Endothelial cell of umbilical vein (primary cell): Measurements from ENCODE around the gene RALGPS1. TPM values are rescaled to one million over a fixed set of nuclear protein-coding genes. Genes with fewer than 3 reads are reported as not detected.
A peak's percentile ranks its signal among the peaks of the same experiment; 100 is the strongest.

Source experiments
- BruUV-seq: library from RNA; stranded (reverse); fragments of 400-500 nt; replicated peaks from 2 replicates; lab custom pipeline; 2021; lab: Mats Ljungman, UMichigan
- CTCF ChIA-PET: fragments of 300-600, 350-600 bp; sonication (Branson Sonifier 250); formaldehyde crosslinking; loops from one replicate; lab custom pipeline; 2021; ENCODE audit warnings: antibody characterized with exemption, inconsistent platforms; lab: Charles Lee
- POLR2A ChIA-PET: fragments of 300-600, 350-600 bp; sonication (Branson Sonifier 250); formaldehyde crosslinking; loops from one replicate; lab custom pipeline; 2021; ENCODE audit warnings: antibody characterized with exemption, inconsistent platforms; lab: Charles Lee
- DNase-seq: peaks from one replicate; pipeline ENCODE4 v3.0.0-alpha.2; 2011; ENCODE audit warnings: low read depth, low spot score
- FAIRE-seq: peaks from 2 replicates; lab custom pipeline; 2011; peaks lifted over from hg19 to GRCh38; lab: Jason Lieb, UNC
- H2AFZ ChIP-seq: 2 replicates; pipeline ENCODE4 v1.6.0; 2012; ENCODE audit warnings: low read depth, low read length, control low read depth, inconsistent platforms
- H3K27ac ChIP-seq: 2 replicates; pipeline ENCODE4 v1.5.1; 2011; ENCODE audit warnings: low read depth, mild to moderate bottlenecking, control low read depth, low read length, moderate library complexity; ENCODE audit not compliant: insufficient read depth
- H3K27me3 ChIP-seq, 2 experiments: 2 replicates each; pipeline versions ENCODE4 v1.6.0 to v1.6.1; 2011; ENCODE audit warnings: low read length in 2 of 2, mixed read lengths in 1 of 2; ENCODE audit not compliant: control insufficient read depth in 2 of 2, insufficient read depth in 2 of 2
- H3K36me3 ChIP-seq, 2 experiments: 2 replicates in 1 of 2; 3 replicates in 1 of 2; pipeline ENCODE4 v1.5.1; 2011; ENCODE audit warnings: low read length in 2 of 2, mild to moderate bottlenecking in 1 of 2, moderate library complexity in 1 of 2; ENCODE audit not compliant: control insufficient read depth in 2 of 2, insufficient read depth in 2 of 2; ENCODE audit errors: extremely low read depth in 1 of 2
- H3K4me1 ChIP-seq: 3 replicates; pipeline ENCODE4 v1.5.1; 2011; ENCODE audit warnings: mild to moderate bottlenecking, low read length; ENCODE audit not compliant: control insufficient read depth, insufficient read depth; ENCODE audit errors: extremely low read depth
- H3K4me2 ChIP-seq: 2 replicates; pipeline ENCODE4 v1.6.1; 2011; ENCODE audit warnings: low read length, control low read depth, mixed read lengths; ENCODE audit not compliant: insufficient read depth
- H3K4me3 ChIP-seq, 3 experiments: fragments of 200-600 bp in 1 of 3; sonication (generic), shearing (Covaris generic) in 1 of 3; replicated peaks in 1 of 3; 2 replicates each; pipeline ENCODE4 v1.5.1; 2011 to 2016; ENCODE audit warnings: control low read depth in 3 of 3, low read length in 3 of 3, mild to moderate bottlenecking in 2 of 3, inconsistent platforms in 1 of 3, low read depth in 1 of 3, moderate library complexity in 1 of 3; ENCODE audit not compliant: insufficient read depth in 1 of 3
- H3K79me2 ChIP-seq: 2 replicates; pipeline ENCODE4 v1.6.0; 2012; ENCODE audit warnings: low read length, inconsistent platforms; ENCODE audit not compliant: control insufficient read depth, insufficient read depth
- H3K9ac ChIP-seq: replicated peaks from 2 replicates; pipeline ENCODE3; 2011; ENCODE audit warnings: low read length, control low read depth; ENCODE audit not compliant: insufficient read depth; ENCODE audit errors: extremely low read depth
- H3K9me1 ChIP-seq: replicated peaks from 3 replicates; pipeline ENCODE4 v1.6.0; 2011; ENCODE audit warnings: mild to moderate bottlenecking, low read length; ENCODE audit not compliant: control insufficient read depth, insufficient read depth; ENCODE audit errors: extremely low read depth
- H3K9me3 ChIP-seq: replicated peaks from 2 replicates; pipeline ENCODE4 v1.5.1; 2012; ENCODE audit warnings: low read length, inconsistent platforms; ENCODE audit not compliant: control insufficient read depth, insufficient read depth
- H4K20me1 ChIP-seq: replicated peaks from 2 replicates; pipeline ENCODE3; 2011; ENCODE audit warnings: mild to moderate bottlenecking, low read length; ENCODE audit not compliant: control insufficient read depth, insufficient read depth; ENCODE audit errors: extremely low read depth
- CTCF ChIP-seq, 2 donors: IDR thresholded peaks; 1 replicate in 1 of 2; 2 replicates in 1 of 2; pipeline ENCODE4 v1.5.1; 2011; ENCODE audit warnings: low read length in 2 of 2, mild to moderate bottlenecking in 2 of 2, moderate library complexity in 2 of 2, control low read depth in 1 of 2, inconsistent platforms in 1 of 2, low read depth in 1 of 2; ENCODE audit not compliant: insufficient read depth in 1 of 2; ENCODE audit errors: extremely low read depth in 1 of 2
- EZH2 ChIP-seq: IDR thresholded peaks from 2 replicates; pipeline ENCODE4 v1.6.1; 2012; ENCODE audit warnings: borderline replicate concordance, low read depth, mild to moderate bottlenecking, moderate library complexity, low read length, inconsistent platforms; ENCODE audit not compliant: severe bottlenecking
- FOS ChIP-seq: IDR thresholded peaks from 2 replicates; pipeline ENCODE4 v1.6.1; 2011; ENCODE audit warnings: mild to moderate bottlenecking, low read length, moderate library complexity, borderline replicate concordance; ENCODE audit not compliant: insufficient read depth
- GATA2 ChIP-seq: IDR thresholded peaks from 2 replicates; pipeline ENCODE4 v1.7.0; 2011; ENCODE audit warnings: low read depth, mild to moderate bottlenecking, moderate library complexity, mixed read lengths, low read length; ENCODE audit not compliant: insufficient read length, insufficient read depth
- JUN ChIP-seq: IDR thresholded peaks from 2 replicates; pipeline ENCODE4 v1.6.1; 2011; ENCODE audit warnings: borderline replicate concordance, low read depth; ENCODE audit not compliant: insufficient read length, insufficient read depth
- MYC ChIP-seq: IDR thresholded peaks from one replicate; pipeline ENCODE4 v1.6.1; 2011; ENCODE audit warnings: mild to moderate bottlenecking, low read depth, low read length
- POLR2A ChIP-seq: IDR thresholded peaks from 2 replicates; pipeline ENCODE4 v1.6.1; 2012; ENCODE audit warnings: low read depth, mild to moderate bottlenecking, control low read depth, low read length
- POLR2AphosphoS5 ChIP-seq: IDR thresholded peaks from 2 replicates; pipeline ENCODE4 v1.6.1; 2012; ENCODE audit warnings: low read depth, mild to moderate bottlenecking, control low read depth, low read length, moderate library complexity; ENCODE audit not compliant: insufficient read depth
- dilution Hi-C: fragments of 300-500 bp; cut with MboI; formaldehyde crosslinking; loops from one replicate; pipeline ENCODE4 v1.15.0; 2019; ENCODE audit warnings: low sequenced_read_pairs; ENCODE audit not compliant: extremely low pct_ligation_motif_present
- intact Hi-C: fragments of 100-400 bp; cut with micrococcal nuclease; formaldehyde crosslinking; loops from one replicate; pipeline ENCODE4 v1.10.0; 2022
- polyA plus RNA-seq, 4 experiments: library from polyadenylated mRNA; depleted of rRNA in 3 of 4; stranded (reverse) in 3 of 4; unstranded in 1 of 4; fragments of >200 nt; gene quantifications; 2 replicates each; pipeline versions ENCODE4 v1.2.1 to v1.2.3, GENCODE V29; 2011 to 2012; ENCODE audit warnings: missing spikeins in 1 of 4
- total RNA-seq: library from RNA; stranded (reverse); gene quantifications from 2 replicates; pipeline ENCODE4 v1.2.3, GENCODE V29; 2021
- TF ChIP-seq, protein P1 (sequence below): IDR thresholded peaks from 2 replicates; pipeline ENCODE4 v1.6.1; 2011; ENCODE audit not compliant: insufficient read depth, insufficient read length

The RALGPS1 gene
- total and polyA plus RNA-seq, 2 donors (not counting 3 experiments of a cell fraction or from before 2014, with no cell fraction given): 3.8 to 5.5 TPM

DNA sequence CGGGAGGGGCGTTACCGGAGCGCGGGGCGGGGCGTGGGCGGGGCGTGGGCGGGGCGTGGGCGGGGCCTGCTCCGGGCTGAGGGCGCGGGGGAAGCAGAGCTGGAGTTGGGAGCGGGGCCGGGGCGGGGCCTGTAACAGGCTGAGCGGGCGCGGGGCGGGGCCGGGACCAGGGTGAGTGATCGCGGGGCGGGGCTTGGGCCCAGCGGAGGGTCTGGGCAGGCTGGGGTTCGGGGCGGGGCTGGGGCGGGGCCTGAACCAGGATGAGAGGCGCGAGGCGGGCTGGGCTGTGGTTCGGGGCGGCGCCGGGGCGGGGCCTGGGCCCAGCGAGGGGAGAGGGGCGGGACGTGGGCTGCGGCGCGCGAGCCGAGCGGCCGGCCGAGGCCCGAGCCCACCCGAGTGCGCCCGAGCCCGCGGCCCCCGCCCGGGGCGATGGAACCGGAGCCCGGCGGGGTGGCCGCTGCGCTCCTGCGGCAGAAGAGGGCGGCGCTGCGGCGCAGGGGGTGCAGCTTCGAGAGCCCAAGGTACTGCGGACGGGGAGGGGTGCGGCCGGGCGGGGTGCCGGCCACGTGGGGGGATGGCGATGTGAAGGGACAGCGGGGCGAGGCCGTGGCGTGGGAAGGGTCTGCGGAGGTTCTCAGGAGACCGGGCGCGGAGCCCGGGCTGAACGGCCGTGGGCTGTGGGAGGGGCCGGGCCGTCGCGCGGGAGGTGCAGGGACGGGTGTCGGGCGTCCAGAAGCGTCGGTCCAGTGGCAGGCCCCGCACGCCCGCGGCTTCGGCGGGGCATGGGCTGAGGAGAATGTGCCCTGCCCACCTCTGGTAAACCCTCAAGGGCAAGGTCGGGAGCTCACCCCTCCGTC, 310.5 kb downstream of the RALGPS1 start:
- Histone ChIP-seq H3K9me1 (no peaks in the 10 kb centered on the region), H3K4me1 (peaks cover 6% of the 10 kb centered on the region), H3K27ac (no peak overlapping the region), H3K4me2 (peak overlapping the region; percentile 68), H3K36me3 (no peaks in the 10 kb centered on the region), H4K20me1 (no peaks in the 10 kb centered on the region), H3K9me3 (no peaks in the 10 kb centered on the region), H3K27me3 (peaks cover 14 to 27% of the 10 kb centered on the region in 2 experiments), H3K79me2 (no peaks in the 10 kb centered on the region), H3K4me3 (peak overlapping the region; percentile 55 to 84 (median 55)), H3K9ac (peak overlapping the region; percentile 37), H2AFZ (peak overlapping the region; percentile 91)
- intact Hi-C loops: loop anchor here (1.0 to 5.0 kb wide), 3 partner anchors 20 to 492 kb away; partner anchors contain the start of genes ANGPTL2, PTRH1 and TTC16
- peak; percentile 84 for DNase-seq
- BruUV-seq: no TSS peak
- TF ChIP-seq, protein P1, sequence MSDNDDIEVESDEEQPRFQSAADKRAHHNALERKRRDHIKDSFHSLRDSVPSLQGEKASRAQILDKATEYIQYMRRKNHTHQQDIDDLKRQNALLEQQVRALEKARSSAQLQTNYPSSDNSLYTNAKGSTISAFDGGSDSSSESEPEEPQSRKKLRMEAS: no peak
- FAIRE-seq: peak; percentile 90
- dilution Hi-C loops: no loop called here
- CTCF ChIA-PET: interaction anchor here (0.6 to 4.5 kb wide), 20 partner anchors 11 to 510 kb away, joined by 3 to 31 read pairs (median 4); partner anchors contain the start of genes SLC2A8, TOR2A and ZNF79
- POLR2A ChIA-PET: interaction anchor here (1.3 to 2.4 kb wide), 4 partner anchors 20 to 199 kb away, joined by 3 to 15 read pairs (median 4); partner anchors contain the start of gene ZNF79

DNA sequence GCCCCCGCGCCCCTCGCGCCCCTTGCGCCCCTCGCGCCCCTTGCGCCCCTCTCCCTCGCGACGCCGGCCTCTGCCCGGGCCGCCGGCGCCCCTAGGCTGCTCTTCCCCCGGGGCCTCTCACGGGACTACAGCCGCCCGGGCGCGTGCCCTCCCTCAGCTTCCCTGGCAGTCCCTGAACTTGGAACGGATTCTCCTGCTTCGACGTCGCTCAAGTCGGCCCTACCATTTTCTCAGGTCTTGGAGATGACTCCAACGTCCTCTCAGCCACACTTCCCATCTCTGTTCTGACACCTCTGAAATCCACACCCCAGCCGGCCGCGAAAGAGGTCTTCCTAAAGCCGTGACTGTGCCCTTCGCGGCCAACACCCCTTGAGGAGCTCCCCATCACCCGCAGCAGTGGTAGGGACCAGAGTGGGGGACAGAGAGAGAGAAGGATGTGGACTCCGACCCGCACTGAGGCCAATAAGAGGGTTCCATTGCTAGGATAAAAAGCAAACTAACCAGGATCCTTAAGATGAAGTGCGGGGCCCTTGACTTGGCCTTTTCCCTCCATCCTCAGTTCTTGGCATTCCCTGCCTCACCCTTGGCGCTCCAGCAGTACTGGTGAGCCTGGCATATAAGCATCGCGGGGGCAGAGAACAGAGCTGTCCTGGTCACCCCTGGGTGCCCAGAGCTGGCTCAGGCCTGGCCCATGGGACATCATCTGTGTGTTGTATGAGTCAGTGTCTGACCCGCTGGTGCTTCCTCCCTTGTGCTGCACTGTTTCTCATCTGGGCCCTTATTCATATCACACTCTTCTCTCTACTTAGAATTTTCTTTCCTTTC, 311.4 kb downstream of the RALGPS1 start:
- Histone ChIP-seq H3K9me3 (no peaks in the 10 kb centered on the region), H2AFZ (peak overlapping the region; percentile 90), H3K36me3 (no peaks in the 10 kb centered on the region), H3K27ac (no peak overlapping the region), H3K79me2 (no peaks in the 10 kb centered on the region), H3K9ac (no peak overlapping the region), H3K4me3 (peak overlapping the region in 1 of 3 experiments; percentile 84), H3K4me2 (peak overlapping the region; percentile 68), H4K20me1 (no peaks in the 10 kb centered on the region), H3K9me1 (no peaks in the 10 kb centered on the region), H3K27me3 (peaks cover 13 to 25% of the 10 kb centered on the region in 2 experiments), H3K4me1 (peaks cover 6% of the 10 kb centered on the region)
- intact Hi-C loops (loop anchor here (5.0 kb wide), 1 partner anchor 491 kb away; the partner anchor contains the start of genes PTRH1 and TTC16), dilution Hi-C loops (no loop called here)
- BruUV-seq: no TSS peak
- ChIA-PET POLR2A (interaction anchor here (1.3 to 2.4 kb wide), 2 partner anchors 19 to 126 kb away, joined by 3 to 15 read pairs; no protein-coding TSS in a partner anchor), CTCF (interaction anchor here (0.6 to 4.5 kb wide), 7 partner anchors 10 to 285 kb away, joined by 3 to 31 read pairs (median 4); no protein-coding TSS in a partner anchor)
- DNase-seq (no peak), FAIRE-seq (peak; percentile 46)
- TF ChIP-seq POLR2AphosphoS5 (no peak), GATA2 (no peak), POLR2A (no peak), MYC (no peak), EZH2 (no peak), CTCF (IDR thresholded peaks at IDR 0.05; ENCODE audit: extremely low read depth in 1 of 2, insufficient read depth in 1 of 2, low read depth in 1 of 2, low read length in 2 of 2) (no peak), JUN (no peak), FOS (no peak)
- TF ChIP-seq, protein P1: no peak
